ENCODE data around the gene MOK. TPM values are rescaled to one million over a fixed set of nuclear protein-coding genes. Genes with fewer than 3 reads are reported as not detected.

MOK gene
- total RNA-seq, 3 donors from 2014 or later (not counting 1 experiment from before 2014, with no cell fraction given): 3.9 to 6.5 (median 4.7) TPM

GRCh38 chr14:102208741-102209140 lies 96.2 kb downstream of the MOK start:
- peaks cover 12% of the 10 kb centered on the region for H3K36me3 Mint-ChIP-seq
- peaks cover 30% of the 10 kb centered on the region for H3K36me3 ChIP-seq (ENCODE audit: control insufficient read depth, insufficient read depth, low read length)

GRCh38 chr14:102207831-102208365 lies 97.1 kb downstream of the MOK start:
- no peaks in the 10 kb centered on the region for H3K9me3 Mint-ChIP-seq
- TF ChIP-seq CTCF (IDR thresholded peaks at IDR 0.05): no peak
- H3K4me1 ChIP-seq (ENCODE audit: control insufficient read depth, insufficient read depth, low read length): no peaks in the 10 kb centered on the region
- no peaks in the 10 kb centered on the region for H3K27me3 Mint-ChIP-seq (ENCODE audit: low read depth in 2 of 2)
- H3K4me3 ChIP-seq (ENCODE audit: low read length): no peak overlapping the region
- ATAC-seq (no peak), DNase-seq (no peak)
- no peak overlapping the region for H3K27ac ChIP-seq (ENCODE audit: low read length)
- H3K36me3 ChIP-seq (ENCODE audit: control insufficient read depth, insufficient read depth, low read length): peaks cover 30% of the 10 kb centered on the region
- peaks cover 19 to 24% of the 10 kb centered on the region in 2 donors for H3K4me1 Mint-ChIP-seq
- no peak overlapping the region for H3K27ac Mint-ChIP-seq
- 96% methylated on average over 13 of the region's 13 CpGs for WGBS (ENCODE audit: insufficient coverage)
- intact Hi-C loops (cut with micrococcal nuclease): no loop called here
- no peaks in the 10 kb centered on the region for H3K9me3 ChIP-seq (ENCODE audit: control insufficient read depth, insufficient read depth, low read length)
- H3K27me3 ChIP-seq (ENCODE audit: control insufficient read depth, insufficient read depth, low read length): no peaks in the 10 kb centered on the region
- H3K4me3 Mint-ChIP-seq: no peak overlapping the region
- H3K36me3 Mint-ChIP-seq: peaks cover 12% of the 10 kb centered on the region

More at GRCh38 chr14:102208741-102209140, 96.2 kb downstream of the MOK start:
- Mint-ChIP-seq H3K27me3 (ENCODE audit: low read depth in 2 of 2) (no peaks in the 10 kb centered on the region), H3K9me3 (no peaks in the 10 kb centered on the region), H3K4me3 (no peak overlapping the region), H3K27ac (no peak overlapping the region), H3K4me1 (peaks cover 19 to 24% of the 10 kb centered on the region in 2 donors)
- TF ChIP-seq CTCF (IDR thresholded peaks at IDR 0.05): no peak
- WGBS (ENCODE audit: insufficient coverage): 95% methylated on average over 17 of the region's 17 CpGs
- Histone ChIP-seq H3K27me3 (ENCODE audit: control insufficient read depth, insufficient read depth, low read length) (no peaks in the 10 kb centered on the region), H3K4me1 (ENCODE audit: control insufficient read depth, insufficient read depth, low read length) (no peaks in the 10 kb centered on the region), H3K4me3 (ENCODE audit: low read length) (no peak overlapping the region), H3K27ac (ENCODE audit: low read length) (no peak overlapping the region), H3K9me3 (ENCODE audit: control insufficient read depth, insufficient read depth, low read length) (no peaks in the 10 kb centered on the region)
- DNase-seq (no peak), ATAC-seq (no peak)
- intact Hi-C loops (cut with micrococcal nuclease): no loop called here

GRCh38 chr14:102206918-102207317 lies 98.0 kb downstream of the MOK start:
- WGBS (ENCODE audit: insufficient coverage): 96% methylated on average over 8 of the region's 8 CpGs

More at GRCh38 chr14:102206918-102207317, 98.0 kb downstream of the MOK start:
- Histone ChIP-seq H3K27ac (ENCODE audit: low read length) (no peak overlapping the region), H3K4me3 (ENCODE audit: low read length) (no peak overlapping the region), H3K27me3 (ENCODE audit: control insufficient read depth, insufficient read depth, low read length) (no peaks in the 10 kb centered on the region), H3K9me3 (ENCODE audit: control insufficient read depth, insufficient read depth, low read length) (no peaks in the 10 kb centered on the region), H3K4me1 (ENCODE audit: control insufficient read depth, insufficient read depth, low read length) (no peaks in the 10 kb centered on the region), H3K36me3 (ENCODE audit: control insufficient read depth, insufficient read depth, low read length) (peaks cover 30% of the 10 kb centered on the region)
- H3K4me1 Mint-ChIP-seq: peaks cover 19 to 27% of the 10 kb centered on the region in 2 donors
- ATAC-seq (no peak), DNase-seq (no peak)
- no peak overlapping the region for H3K4me3 Mint-ChIP-seq
- TF ChIP-seq CTCF (IDR thresholded peaks at IDR 0.05): no peak
- no peaks in the 10 kb centered on the region for H3K27me3 Mint-ChIP-seq (ENCODE audit: low read depth in 2 of 2)
- no peaks in the 10 kb centered on the region for H3K9me3 Mint-ChIP-seq
- H3K27ac Mint-ChIP-seq: no peak overlapping the region
- H3K36me3 Mint-ChIP-seq: peaks cover 12% of the 10 kb centered on the region
- intact Hi-C loops (cut with micrococcal nuclease): no loop called here

All from natural killer cell (primary cell).